ENCODE measurements around the gene ITFG1.
"Not testable (repeated sequence)": the region's sequence is repeated elsewhere in the genome, so short reads cannot be mapped to it uniquely, and the experiment has no call there.

Gene ITFG1

DNA sequence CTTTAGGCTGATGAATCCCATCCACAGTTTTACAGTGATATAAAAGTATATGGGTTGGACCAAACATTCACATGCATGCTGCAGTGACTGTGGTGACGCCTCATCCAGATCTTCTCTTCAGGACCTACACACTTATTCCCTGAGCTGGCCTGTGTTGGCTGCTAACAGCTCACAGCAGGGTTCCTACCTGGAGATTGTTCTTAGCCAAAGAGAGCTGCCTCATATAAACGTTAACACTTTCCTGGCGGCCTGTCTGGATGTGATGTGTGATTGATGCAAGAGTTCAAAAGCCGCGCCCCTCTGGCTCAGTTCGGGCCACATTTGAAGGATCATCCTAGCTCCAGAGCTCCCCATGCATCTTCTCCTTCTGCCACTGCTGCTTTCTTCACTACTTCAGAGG, 224.1 kb downstream of the ITFG1 start:
- DNase-seq (ENCODE audit: low read depth), result no peak

DNA sequence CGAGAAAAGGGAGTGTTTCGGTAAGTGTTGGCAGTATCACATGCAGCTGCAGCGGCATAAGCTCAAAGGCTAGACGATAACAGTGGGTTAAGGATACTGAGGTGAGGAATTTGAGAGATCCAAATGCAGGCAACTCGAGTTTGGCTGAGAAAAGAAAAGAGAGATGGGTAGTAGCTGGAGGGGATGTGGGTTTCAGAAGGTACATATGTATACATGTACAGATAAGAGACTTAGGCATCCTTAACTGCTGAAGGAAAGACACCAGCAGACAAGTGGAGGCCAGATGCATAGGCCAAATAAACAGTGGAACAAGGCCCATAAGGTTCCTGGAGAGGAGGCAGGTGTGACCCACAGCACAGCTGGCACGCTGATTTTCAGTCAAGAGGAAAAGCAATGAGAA, 230.6 kb downstream of the ITFG1 start:
- no peak for DNase-seq (ENCODE audit: low read depth)

DNA sequence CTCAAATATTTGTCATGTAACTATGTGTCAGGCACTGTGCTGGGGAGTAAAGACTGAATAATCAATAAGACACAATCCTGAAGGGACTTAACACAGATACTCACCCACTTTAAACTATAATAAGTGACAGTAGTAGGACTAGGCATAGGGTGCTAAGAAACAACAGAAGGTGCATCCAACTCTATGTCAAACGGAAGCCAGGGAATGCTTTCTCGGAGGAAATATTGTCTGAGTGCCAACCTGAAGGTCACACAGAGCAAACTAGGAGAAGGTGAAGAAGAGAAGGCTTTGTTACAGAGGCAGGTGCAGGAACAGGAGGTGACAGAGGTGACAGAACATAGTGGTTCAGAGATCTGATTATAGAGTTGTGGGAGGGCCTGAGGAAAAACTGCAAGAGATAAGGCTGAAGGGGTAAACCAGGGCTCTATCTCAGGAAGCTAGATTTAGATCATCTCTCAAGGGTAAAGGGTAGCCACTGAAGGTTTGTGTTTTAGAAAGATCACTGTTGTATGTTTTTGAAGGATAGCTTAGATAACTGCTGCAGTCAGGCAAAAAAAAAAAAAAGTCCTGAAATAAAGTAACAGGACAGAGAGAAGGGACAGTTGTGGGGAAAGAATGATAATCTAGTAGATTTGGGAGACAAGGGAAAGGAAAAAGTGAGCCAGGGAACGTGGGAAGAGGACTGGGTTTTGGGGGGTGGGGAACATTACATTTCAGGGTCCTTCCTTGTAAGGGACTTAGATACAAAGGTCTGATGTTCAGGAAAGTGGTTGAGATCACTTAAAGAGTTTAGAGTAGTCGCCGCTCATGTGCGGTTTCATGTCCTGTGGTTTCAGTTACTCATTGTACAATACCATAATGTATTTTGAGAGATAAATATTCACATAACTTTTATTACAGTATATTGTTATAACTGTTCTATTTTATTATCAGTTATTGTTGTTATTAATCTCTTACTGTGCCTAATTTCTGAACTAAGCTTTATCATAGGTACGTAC, 231.5 kb downstream of the ITFG1 start:
- no peak for DNase-seq (ENCODE audit: low read depth)

DNA sequence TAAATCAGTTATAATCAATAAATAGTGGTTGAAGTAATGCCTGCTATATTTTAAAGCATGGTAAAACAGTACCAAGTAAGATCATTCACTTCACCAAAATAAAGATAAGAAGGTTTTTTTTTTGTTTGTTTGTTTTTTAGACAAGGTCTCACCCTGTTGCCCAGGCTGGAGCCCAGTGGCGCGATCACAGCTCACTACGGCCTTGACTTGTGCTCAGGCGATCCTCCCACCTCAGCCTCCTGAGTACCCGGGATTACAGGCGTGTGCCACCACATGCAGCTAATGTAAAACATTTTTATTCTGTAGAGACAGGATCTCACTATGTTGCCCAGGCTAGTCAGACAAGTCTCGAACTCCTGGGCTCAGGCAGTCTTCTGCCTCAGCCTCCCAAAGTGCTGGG, 232.6 kb downstream of the ITFG1 start:
- no peak for DNase-seq (ENCODE audit: low read depth)

DNA sequence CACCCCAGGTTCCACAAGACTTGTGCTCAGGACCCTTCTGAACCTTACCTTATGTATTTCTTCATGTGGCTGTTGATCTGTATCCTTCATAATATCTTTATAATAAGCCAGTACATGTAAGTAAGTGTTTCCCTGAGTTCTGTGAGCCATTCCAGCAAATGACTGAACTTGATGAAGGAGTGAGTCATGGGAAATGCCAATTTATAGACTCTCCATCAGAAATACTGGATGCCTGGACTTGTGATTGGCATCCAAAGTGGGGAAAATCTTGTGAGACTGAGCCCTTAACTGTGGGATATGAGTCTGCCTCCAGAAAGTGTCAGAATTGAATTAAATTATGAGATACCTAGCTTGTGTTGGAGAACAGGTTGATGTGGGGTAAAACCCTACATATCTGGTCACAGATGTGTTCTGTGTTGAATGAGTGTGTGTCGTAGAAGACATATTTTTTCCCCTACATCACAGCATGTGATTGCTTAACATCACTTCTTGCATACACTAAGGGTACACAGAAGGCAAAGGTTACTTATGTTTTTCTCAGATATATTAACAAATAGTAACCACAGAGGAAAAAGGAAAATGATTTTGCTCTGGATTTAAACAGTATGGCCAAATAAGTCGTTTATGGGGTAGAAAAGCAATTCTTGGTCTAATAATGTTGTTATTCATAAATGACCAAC, 247.0 kb downstream of the ITFG1 start:
- DNase-seq (ENCODE audit: low read depth), result no peak

DNA sequence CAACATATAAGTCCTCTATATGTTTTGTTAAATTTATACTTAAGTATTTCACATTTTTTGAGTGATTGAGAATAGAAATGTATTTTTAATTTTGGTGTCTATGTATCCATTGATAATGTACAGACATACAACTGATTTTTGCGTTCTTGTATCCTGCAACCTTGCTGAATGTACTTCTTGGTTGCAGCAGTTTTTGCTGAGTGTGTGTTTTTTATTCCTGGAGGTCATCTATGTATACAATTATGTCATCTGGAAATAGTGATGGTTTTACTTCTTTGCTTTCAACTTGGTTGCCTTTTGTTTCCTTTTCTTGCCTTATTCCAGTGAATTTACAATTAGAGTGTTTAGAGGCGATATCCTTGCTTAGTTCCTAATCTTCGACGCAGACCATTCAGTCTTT, 249.6 kb downstream of the ITFG1 start:
- DNase-seq (ENCODE audit: low read depth), result no peak

DNA sequence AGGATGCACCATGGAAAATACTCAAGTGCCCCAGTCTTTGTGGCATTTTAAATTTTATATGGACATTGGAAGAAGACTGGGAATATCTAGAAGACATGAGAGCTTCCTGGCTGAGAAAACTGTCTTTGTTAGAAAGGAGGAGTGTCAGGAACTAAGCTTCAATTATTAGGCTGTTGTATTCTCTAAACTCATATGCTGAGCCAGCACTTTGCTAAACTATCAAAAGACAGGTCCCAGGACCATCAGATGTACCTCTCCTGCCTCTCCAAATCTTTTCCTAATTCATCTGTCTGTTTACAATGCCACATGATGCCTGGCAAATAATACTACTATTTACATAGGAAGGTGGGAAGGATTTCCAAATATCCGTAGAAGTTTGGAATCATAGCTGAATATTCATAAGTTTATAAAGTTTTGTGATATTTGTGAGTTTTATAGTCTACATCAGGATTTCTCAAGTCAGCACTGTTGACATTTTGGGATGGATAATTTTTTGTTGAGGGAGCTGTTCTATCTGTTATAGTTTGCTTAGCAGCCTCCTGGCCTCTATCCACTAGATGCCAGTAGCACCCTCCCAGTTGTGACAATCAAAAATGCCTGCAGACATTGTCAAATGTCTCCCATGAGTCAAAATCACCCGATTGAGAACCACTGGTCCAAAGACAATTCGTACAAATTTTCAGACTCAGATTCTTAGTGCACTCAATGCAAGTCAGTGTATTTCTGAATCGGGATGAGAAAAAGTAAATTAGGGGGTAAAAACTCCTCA, 255.9 kb downstream of the ITFG1 start:
- no peak for DNase-seq (ENCODE audit: low read depth)

DNA sequence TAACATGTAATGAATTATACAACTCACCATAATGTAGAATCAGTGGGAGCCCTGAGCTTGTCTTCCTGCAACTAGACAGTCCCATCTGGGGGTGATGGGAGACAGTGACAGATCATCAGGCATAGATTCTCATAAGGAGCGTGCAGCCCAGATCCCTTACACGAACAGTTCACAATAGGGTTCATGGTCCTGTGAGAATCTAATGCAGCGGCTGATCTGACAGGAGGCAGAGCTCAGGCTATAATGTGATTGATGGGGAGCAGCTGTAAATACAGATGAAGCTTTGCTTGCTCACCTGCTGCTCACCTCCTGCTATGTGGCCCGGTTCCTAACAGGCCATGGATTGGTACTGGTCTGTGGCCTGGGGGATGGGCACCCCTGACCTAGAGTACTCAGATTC, 257.4 kb downstream of the ITFG1 start:
- not testable (repeated sequence) for DNase-seq (ENCODE audit: low read depth)

DNA sequence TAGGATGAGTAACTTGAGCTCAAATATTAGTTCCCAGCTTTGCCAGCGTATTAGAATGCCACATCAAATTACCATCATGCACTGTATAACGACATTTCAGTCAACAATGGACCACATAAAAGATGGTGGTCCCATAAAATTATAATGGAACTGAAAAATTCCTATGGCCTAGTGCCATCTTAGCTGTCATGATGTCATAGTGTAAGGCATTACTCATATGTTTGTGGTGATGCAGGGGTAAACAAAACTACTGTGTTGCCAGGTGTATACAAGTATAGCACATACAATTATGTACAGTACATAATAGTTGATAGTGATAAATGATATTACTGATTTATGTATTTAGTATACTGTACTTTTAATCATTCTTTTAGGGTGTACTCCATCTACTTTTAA, 262.7 kb downstream of the ITFG1 start:
- no peak for DNase-seq (ENCODE audit: low read depth)

DNA sequence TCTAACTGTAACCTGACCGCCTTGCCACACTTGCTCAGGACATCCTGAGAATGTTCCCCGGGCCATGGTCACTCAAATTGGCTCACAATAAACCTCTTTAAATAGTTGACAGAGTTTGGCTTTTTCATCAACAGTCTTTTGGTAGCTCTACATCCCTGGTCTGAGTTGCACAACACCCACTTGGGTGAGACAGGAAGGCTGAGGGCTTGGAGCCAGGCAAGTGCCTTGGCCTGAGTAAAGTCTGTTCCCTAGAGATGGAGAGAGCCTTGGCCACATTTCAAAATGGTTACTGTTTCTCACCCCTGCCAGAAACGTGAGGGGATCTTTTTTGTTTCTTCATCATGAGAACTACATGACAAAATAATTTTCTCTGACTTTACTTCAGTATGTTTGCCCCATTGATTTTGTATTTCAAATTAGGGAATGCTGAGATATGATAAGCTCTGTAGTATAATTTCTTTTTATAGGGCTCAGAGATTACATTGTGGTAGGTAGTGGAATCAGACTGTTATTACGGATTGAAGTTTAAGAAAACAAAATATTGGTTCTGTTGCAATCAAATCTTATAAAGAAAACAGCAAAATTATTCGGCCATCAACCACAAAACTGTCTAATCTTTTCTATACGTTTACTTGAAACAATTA, 263.2 kb downstream of the ITFG1 start:
- no peak for DNase-seq (ENCODE audit: low read depth)

DNA sequence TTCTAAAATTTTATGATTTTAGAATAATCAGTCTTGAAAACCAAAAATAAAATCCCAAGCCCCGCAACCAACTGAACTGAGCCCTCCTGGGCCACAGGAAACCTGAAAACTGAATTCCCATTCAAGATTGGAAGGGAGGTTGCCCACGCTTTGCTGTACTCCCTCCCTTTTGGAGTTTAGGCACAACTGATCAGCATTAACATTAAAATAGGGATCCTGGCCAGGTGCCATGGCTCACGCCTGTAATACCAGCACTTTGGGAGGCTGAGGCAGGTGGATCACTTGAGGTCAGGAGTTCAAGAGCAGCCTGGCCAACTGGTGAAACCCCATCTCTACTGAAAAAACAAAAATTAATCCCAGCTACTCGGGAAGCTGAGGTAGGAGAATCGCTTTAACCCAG, 264.4 kb downstream of the ITFG1 start:
- no peak for DNase-seq (ENCODE audit: low read depth)

DNA sequence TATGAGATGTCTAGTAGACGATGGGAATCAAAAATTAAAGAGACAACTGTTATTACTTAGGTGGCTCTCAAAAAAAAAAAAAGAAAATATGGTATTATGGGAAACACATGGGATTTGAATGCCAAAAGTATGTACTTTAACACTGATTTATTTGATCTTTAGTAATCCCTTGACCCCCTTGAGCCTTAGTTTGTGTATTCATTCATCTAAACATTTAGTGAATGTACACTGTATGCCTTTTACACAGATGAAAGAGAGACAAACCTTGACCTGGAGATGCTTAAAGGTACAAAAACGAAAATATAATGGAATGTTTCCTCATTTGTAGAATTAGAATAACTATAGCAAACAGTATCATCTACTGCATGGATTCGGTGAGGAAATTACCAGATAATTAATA, 278.5 kb downstream of the ITFG1 start:
- no peak for DNase-seq (ENCODE audit: low read depth)

DNA sequence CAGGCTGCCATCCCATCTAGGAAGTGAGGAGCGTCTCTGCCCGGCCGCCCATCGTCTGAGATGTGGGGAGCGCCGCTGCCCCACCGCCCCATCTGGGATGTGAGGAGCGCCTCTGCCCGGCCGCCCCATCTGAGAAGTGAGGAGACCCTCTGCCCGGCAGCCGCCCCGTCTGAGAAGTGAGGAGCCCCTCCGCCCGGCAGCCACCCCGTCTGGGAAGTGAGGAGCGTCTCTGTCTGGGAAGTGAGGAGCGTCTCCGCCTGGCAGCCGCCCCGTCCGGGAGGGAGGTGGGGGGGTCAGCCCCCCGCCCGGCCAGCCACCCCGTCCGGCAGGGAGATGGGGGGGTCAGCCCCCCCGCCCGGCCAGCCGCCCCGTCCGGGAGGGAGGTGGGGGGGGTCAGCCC, 279.8 kb downstream of the ITFG1 start:
- not testable (repeated sequence) for DNase-seq (ENCODE audit: low read depth)

DNA sequence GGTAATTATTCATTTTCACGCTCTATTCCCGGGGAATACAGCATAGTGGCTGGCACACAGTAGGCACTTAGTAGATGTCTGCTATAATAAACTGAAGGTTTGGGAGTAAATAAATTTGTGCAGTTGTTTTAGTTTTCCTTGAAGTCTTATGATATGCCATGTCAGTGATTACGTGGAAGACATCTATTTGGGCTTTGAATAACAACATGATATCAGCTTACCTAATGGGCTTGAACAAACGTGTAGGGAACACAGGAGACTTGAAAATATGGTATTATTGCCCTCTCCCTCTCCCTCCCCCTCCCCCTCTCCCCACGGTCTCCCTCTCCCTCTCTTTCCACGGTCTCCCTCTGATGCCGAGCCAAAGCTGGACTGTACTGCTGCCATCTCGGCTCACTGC, 280.8 kb downstream of the ITFG1 start:
- DNase-seq (ENCODE audit: low read depth), result no peak

DNA sequence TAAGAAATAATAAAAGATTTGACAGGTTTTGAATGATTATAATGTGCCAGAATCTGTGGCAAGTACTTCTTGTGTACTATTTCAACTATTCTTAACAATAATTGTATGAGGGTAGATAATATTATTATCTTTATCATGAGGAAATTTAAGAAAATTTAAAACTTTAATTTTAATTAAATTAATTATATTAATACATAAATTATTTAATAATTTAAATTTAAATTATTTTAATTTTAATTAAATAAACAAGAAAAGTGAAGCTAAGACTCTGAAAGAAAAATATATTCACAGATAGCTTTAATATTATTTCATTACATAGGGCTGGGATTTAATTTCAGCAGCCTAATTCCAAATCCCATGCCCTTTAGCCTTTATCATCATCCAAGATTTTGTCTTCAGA, 285.7 kb downstream of the ITFG1 start:
- DNase-seq (ENCODE audit: low read depth), result no peak

DNA sequence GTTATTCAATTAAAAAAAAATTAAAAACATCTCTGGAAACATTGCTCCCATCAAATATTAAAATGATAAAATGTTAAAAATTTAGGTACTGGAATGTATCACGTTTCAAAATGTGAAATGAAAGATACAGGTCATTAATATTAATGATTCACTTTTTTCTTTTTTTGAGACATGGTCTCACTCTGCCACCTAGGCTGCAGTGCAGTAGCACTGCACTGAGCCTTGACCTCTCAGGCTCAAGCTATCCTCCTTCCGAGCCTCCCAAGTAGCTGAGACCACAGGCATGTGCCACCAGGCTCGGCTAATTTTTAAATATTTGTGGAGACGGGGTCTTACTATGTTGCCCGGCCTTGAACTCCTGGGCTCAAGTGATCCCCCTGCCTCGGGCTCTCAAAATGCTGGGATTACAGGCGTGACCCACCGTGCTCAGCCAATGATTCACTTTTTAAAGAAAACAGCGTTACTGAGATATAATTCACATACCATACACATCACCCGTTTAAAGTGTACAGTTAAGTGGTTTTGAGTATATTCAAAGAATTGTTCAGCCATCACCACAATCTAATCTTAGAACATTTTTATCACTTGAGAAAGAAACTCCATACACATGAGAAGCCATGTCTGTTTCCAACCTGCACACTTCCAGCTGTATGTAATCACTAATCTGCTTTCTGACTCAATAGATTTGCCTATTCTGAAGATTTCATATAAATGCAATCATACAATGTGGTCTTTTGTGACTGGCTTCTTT, 298.0 kb downstream of the ITFG1 start:
- no peak for DNase-seq (ENCODE audit: low read depth)

DNA sequence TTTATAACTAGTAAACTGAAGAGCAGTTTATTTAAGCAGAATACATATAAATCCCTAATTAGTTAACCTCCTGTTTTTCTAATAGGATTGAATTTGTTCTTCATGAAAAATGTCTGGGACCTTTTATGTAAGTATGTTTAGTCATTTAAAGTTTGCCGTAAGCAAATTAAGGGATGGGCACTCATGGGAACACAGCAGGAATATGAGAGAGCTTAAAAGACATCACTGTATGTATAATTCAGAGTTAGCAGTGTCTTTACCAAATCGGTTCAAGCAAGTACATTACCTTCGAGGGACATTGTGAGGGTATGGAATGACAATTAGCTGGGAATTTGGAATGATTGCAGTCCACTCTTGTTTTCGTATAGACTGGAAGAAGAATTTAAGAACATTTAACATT, 299.4 kb downstream of the ITFG1 start:
- DNase-seq (ENCODE audit: low read depth), result no peak

DNA sequence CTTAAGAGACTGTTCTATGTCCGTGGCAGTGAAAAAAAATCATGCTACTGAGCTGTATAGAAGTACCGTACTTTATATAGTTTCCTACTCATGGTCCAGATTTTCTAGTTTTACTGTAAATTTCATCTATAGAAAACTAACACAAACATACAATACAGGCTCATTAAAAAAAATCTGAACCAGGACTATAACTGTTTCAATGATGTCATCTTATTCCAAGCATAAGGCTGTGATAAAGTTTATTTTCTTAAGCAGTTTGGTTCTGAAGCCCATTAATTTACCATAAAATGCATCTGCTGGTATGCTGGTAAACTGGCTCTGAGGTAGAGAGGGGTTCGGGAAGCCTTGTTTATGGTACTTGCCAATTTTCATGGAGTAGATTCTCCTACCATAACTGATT, 300.4 kb downstream of the ITFG1 start:
- no peak for DNase-seq (ENCODE audit: low read depth)

DNA sequence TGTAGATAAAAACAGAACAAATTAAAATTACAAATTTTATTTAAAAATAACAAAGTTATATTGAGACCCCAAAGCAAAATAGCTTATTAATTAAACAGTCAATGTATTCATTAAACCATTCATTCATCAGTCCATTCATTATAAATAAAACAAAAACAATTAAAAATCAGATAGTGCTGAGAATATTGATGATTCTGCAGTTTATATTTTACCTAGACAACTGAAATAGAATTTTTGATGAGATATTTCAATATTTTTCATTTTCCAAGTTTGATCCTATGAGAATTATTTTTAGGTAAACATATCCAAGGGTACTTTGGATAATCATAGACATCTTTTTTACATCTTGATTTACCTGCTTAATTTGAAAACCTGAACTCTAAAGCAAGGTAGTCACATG, 301.9 kb downstream of the ITFG1 start:
- DNase-seq (ENCODE audit: low read depth), result no peak

DNA sequence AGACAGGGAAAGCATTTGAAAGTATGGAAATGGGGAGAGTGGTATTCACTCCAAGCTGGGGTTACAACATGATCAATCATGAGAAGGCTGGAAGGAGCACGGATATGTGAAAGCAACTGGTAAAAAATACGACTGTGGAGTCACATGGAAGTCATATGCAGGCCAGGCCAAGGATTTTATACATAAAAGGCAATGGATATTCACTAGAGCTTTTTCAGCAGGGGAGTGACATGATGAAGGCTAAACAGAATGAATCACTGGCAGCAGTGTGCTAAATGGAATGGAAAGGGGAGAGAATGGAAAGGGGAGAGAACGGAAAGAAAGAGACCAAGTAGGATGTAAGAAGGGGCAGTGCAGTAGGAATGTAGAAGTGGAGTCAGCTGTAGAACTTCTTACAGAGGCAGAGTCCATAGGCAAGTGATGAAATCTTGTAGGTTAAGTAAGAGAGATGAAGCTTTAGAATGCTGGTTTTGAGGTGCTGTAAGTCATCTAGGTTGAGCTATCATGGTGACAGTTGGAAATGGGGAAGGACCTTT, 304.1 kb downstream of the ITFG1 start:
- DNase-seq (ENCODE audit: low read depth), result no peak

DNA sequence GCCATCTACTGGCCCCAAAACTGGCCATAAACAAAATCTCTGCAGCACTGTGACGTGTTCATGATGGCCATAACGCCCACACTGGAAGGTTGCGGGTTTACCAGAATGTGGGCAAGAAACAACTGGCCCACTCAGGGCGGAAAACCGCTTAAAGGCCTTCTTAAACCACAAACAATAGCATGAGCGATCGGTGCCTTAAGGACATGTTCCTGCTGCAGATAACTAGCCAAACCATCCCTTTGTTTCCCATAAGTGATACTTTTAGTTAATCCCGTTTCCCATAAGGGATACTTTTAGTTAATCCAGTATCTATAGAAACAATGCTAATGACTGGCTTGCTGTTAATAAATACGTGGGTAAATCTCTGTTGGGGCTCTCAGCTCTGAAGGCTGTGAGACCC, 308.4 kb downstream of the ITFG1 start:
- DNase-seq (ENCODE audit: low read depth), result not testable (repeated sequence)
